ENCODE results near the gene VTI1A. TPM values are rescaled to one million over a fixed set of nuclear protein-coding genes. Genes with fewer than 3 reads are reported as not detected.

Gene VTI1A
- polyA plus RNA-seq, 1 experiment = 20.4 TPM

- POLR2A ChIA-PET = no interaction called here
- Histone ChIP-seq H3K9me3 (ENCODE audit: control insufficient read depth, insufficient read depth, low read length) (no peaks in the 10 kb centered on the region; the same call in 1 of the 2 replicates), H3K4me3 (ENCODE audit: low read depth, low read length) (no peak overlapping the region), H3K27ac (ENCODE audit: low read depth, low read length) (no peak overlapping the region), H3K27me3 (ENCODE audit: control insufficient read depth, insufficient read depth, low read length) (no peaks in the 10 kb centered on the region)
- no peak for DNase-seq (ENCODE audit: low read depth, low spot score)
- TF ChIP-seq CTCF (IDR thresholded peaks at IDR 0.05; ENCODE audit: low read depth, low read length) = no peak
- CTCF ChIA-PET = no interaction called here
Measured at GRCh38 chr10:112631501-112632400, 184.7 kb downstream of the VTI1A start.

GRCh38 chr10:112634096-112634830, 187.2 kb downstream of the VTI1A start:
- ChIA-PET CTCF (interaction anchor here (1.2 kb wide), 1 partner anchor 69 kb away, joined by 3 read pairs; no protein-coding TSS in a partner anchor), POLR2A (no interaction called here)
- H3K27ac ChIP-seq (ENCODE audit: low read depth, low read length) = no peak overlapping the region
- H3K4me3 ChIP-seq (ENCODE audit: low read depth, low read length) = no peak overlapping the region
- no peak for DNase-seq (ENCODE audit: low read depth, low spot score)
- H3K9me3 ChIP-seq (ENCODE audit: control insufficient read depth, insufficient read depth, low read length) = no peaks in the 10 kb centered on the region; the same call in 1 of the 2 replicates
- TF ChIP-seq CTCF (IDR thresholded peaks at IDR 0.05; ENCODE audit: low read depth, low read length) = no peak
- H3K27me3 ChIP-seq (ENCODE audit: control insufficient read depth, insufficient read depth, low read length) = no peaks in the 10 kb centered on the region

GRCh38 chr10:112637901-112638300, 190.9 kb downstream of the VTI1A start:
- ChIA-PET CTCF (interaction anchor here (0.5 to 2.0 kb wide), 3 partner anchors 83 to 747 kb away, joined by 3 to 9 read pairs (median 3); no protein-coding TSS in a partner anchor), POLR2A (no interaction called here)
- no peaks in the 10 kb centered on the region for H3K27me3 ChIP-seq (ENCODE audit: control insufficient read depth, insufficient read depth, low read length)
- no peaks in the 10 kb centered on the region; the same call in 1 of the 2 replicates for H3K9me3 ChIP-seq (ENCODE audit: control insufficient read depth, insufficient read depth, low read length)
- no peak for DNase-seq (ENCODE audit: low read depth, low spot score)
- no peak for TF ChIP-seq CTCF (IDR thresholded peaks at IDR 0.05; ENCODE audit: low read depth, low read length)
- no peak overlapping the region for H3K27ac ChIP-seq (ENCODE audit: low read depth, low read length)
- no peak overlapping the region for H3K4me3 ChIP-seq (ENCODE audit: low read depth, low read length)

GRCh38 chr10:112639298-112639697, 192.3 kb downstream of the VTI1A start:
- no peak for DNase-seq (ENCODE audit: low read depth, low spot score)
- TF ChIP-seq CTCF (IDR thresholded peaks at IDR 0.05; ENCODE audit: low read depth, low read length) = no peak
- no peaks in the 10 kb centered on the region for H3K9me3 ChIP-seq (ENCODE audit: control insufficient read depth, insufficient read depth, low read length)
- no peak overlapping the region for H3K4me3 ChIP-seq (ENCODE audit: low read depth, low read length)
- CTCF ChIA-PET = interaction anchor here (0.8 to 2.0 kb wide), 2 partner anchors 167 to 746 kb away, joined by 3 to 9 read pairs; no protein-coding TSS in a partner anchor
- POLR2A ChIA-PET = interaction anchor here (0.5 to 0.8 kb wide), 2 partner anchors 10 to 1072 kb away, joined by 3 read pairs; no protein-coding TSS in a partner anchor
- H3K27ac ChIP-seq (ENCODE audit: low read depth, low read length) = no peak overlapping the region
- no peaks in the 10 kb centered on the region for H3K27me3 ChIP-seq (ENCODE audit: control insufficient read depth, insufficient read depth, low read length)
